NCI-H187 (cell line): ENCODE data around the gene DGAT2.
"Not testable (repeated sequence)": the region's sequence is repeated elsewhere in the genome, so short reads cannot be mapped to it uniquely, and the experiment has no call there.

Experiments
- DNase-seq, 2 experiments: peaks; one replicate each; lab custom pipeline; 2025; lab: John Stamatoyannopoulos, UW

Gene DGAT2

GRCh38 chr11:75754933-75755332 lies 13.6 kb upstream of the DGAT2 start:
- not testable (repeated sequence) for DNase-seq

GRCh38 chr11:75757651-75758050 lies 10.9 kb upstream of the DGAT2 start:
- no peak for DNase-seq

- DNase-seq, result no peak
Measured at GRCh38 chr11:75759832-75760231, 8.7 kb upstream of the DGAT2 start.

- DNase-seq, result no peak
Measured at GRCh38 chr11:75760243-75760642, 8.3 kb upstream of the DGAT2 start.

GRCh38 chr11:75760710-75761493 lies 7.7 kb upstream of the DGAT2 start:
- DNase-seq, result no peak

- no peak for DNase-seq
Measured at GRCh38 chr11:75762158-75762557, 6.4 kb upstream of the DGAT2 start.

- DNase-seq, result no peak
Measured at GRCh38 chr11:75762885-75763284, 5.7 kb upstream of the DGAT2 start.

- DNase-seq, result no peak
Measured at GRCh38 chr11:75763846-75764245, 4.7 kb upstream of the DGAT2 start.

- DNase-seq, result no peak
Measured at GRCh38 chr11:75765116-75765515, 3.5 kb upstream of the DGAT2 start.

- no peak for DNase-seq
Measured at GRCh38 chr11:75766443-75767227, 1.9 kb upstream of the DGAT2 start.

- no peak for DNase-seq
Measured at GRCh38 chr11:75767228-75767572, 1.4 kb upstream of the DGAT2 start.

GRCh38 chr11:75767793-75768111 lies 826 bp upstream of the DGAT2 start:
- DNase-seq, result no peak

GRCh38 chr11:75768909-75769771 lies 562 bp downstream of the DGAT2 start:
- no peak for DNase-seq

GRCh38 chr11:75770102-75770501 lies 1.5 kb downstream of the DGAT2 start:
- no peak for DNase-seq

GRCh38 chr11:75771646-75772410 lies 3.2 kb downstream of the DGAT2 start:
- DNase-seq, result no peak

- no peak for DNase-seq
Measured at GRCh38 chr11:75773595-75774353, 5.2 kb downstream of the DGAT2 start.

GRCh38 chr11:75775056-75775455 lies 6.5 kb downstream of the DGAT2 start:
- no peak for DNase-seq

- no peak for DNase-seq
Measured at GRCh38 chr11:75776546-75776945, 8.0 kb downstream of the DGAT2 start.

GRCh38 chr11:75777461-75778110 lies 9.0 kb downstream of the DGAT2 start:
- DNase-seq, result no peak

GRCh38 chr11:75778962-75779361 lies 10.4 kb downstream of the DGAT2 start:
- DNase-seq, result no peak

- no peak for DNase-seq
Measured at GRCh38 chr11:75779960-75780359, 11.4 kb downstream of the DGAT2 start.
